GM08714 (cell line): ENCODE data around the gene CCDC71.

ENCODE experiments used
- H3K4me3 ChIP-seq: fragments of 200-500 bp; sonication (Bioruptor generic); 2 replicates; pipeline ENCODE4 v1.5.1; 2014; ENCODE audit warnings: mild to moderate bottlenecking, low read length, inconsistent platforms
- ZNF274 ChIP-seq: IDR thresholded peaks from 2 replicates; pipeline ENCODE4 v1.6.1; 2012; ENCODE audit warnings: mild to moderate bottlenecking, low read depth, low read length

Gene CCDC71

DNA sequence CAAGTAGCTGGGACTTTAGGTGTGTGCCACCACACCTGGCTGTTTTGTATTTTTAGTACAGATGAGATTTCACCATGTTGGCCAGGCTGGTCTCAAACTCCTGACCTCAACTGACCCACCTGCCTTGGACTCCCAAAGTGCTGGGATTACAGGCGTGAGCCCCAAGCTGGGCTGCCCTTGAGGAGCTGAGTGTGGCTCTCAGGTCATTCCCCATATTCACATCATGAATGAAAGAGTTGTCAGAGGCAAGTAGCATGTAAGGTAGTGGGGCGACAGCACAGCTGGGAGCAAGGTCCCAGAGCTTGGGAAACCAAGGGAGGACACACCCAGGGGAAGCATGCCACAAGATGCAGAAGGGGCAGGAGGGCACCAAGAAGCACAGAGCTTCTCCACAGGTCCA lies 4.9 kb downstream of the CCDC71 start:
- no peak for TF ChIP-seq ZNF274
- H3K4me3 ChIP-seq, result no peak overlapping the region

DNA sequence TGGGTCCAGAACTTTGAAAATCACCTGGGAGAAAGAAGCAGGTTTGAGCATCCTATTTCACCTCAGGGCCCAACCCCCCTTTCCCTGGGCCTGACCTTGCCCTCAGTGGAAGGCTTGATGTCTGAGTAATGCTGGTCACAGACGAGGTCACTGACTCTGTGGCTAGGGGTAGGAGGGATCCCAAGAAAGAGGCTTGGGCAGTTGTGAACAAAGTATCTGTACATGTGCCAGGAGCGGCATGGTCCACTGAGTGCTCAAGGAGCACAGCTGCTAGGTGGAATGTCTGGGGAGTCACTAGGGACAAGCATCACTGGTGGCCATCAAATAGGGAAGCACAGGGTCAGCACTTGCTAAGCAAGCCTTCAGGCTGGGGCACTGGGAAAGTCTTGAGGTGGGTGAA lies 7.3 kb downstream of the CCDC71 start:
- no peak for TF ChIP-seq ZNF274

DNA sequence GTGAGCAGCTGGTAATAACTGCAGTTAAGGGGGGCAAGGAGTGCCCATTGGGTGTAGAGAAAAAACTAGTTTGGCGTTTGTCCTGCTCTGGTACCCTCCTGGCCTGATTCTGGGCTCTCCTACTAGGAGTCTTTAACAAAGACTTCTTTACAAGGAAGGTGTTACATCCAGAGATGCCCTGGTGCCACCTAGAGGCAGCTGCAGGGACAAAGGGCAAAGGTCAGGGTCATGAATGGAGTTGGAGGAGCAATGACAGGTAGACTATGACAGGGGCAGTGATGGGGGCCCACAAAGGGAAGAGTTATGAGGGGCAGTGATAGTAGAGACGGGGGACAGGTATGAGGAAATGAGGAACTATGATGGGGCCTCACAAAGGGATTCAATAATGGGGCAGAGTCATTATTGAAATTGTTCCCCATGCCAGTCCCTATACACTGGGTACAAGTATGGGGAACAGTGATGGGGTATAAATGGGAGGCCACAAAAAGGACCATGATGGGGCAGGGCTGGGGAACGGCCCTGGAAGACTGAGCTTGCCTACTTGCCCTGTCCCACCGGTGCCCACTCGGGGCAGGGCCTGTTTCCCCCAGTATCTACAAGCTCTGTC lies 7.9 kb downstream of the CCDC71 start:
- H3K4me3 ChIP-seq, result no peak overlapping the region
- no peak for TF ChIP-seq ZNF274

More for the DNA sequence above, 7.3 kb downstream of the CCDC71 start:
- H3K4me3 ChIP-seq, result no peak overlapping the region

- TF ChIP-seq ZNF274, result no peak
These were observed 8.8 kb downstream of the CCDC71 start for GRCh38 chr3:49157289-49157688.

DNA sequence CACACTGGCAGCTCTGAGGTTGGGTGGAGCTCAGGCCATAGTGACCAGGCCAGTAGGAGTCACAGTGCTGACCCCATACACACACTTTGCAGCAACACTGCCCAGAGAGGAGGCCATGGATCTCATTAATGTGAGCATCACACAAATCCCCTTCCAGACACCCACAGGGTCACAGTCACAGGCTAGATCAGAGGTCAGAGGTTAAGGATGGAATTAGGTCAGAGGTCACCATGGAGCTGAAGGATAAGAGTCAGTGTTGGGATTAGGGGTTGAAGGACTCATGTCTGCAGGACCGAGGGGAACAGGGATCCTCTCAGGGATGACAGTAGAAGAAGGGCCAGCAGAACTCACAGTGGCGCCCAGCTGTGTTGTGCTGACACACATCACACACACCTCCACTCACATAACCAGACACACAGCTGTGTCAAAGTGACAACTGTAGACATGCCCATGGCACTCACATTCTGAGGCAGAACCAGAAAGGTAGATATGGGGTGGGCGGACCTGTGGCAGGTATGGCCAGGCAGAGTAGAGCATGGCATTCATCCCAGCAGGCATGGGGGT lies 12.7 kb downstream of the CCDC71 start:
- no peak overlapping the region for H3K4me3 ChIP-seq
- no peak for TF ChIP-seq ZNF274

More at GRCh38 chr3:49157289-49157688, 8.8 kb downstream of the CCDC71 start:
- no peak overlapping the region for H3K4me3 ChIP-seq

DNA sequence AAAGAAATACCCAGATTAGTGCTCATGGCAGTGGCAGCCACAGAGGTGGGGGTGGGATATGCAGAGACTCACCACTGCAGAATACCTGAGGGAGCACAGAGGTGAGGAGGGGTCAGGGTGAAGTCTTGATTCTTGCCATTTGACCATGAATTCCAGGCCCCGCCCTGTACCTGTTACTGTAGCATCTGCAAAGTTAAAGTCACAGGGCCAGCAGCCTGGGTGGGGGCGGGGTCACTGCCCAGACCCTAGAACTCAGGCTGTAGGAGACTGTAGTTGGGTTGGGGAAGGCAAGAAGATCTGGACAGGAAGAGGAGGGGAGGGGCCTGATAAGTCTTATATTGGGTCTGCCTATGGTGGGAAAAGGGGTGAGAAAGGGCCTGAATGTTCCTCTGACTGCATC lies 14.5 kb downstream of the CCDC71 start:
- TF ChIP-seq ZNF274, result no peak

GRCh38 chr3:49148159-49148558 lies 18.0 kb downstream of the CCDC71 start:
- no peak overlapping the region for H3K4me3 ChIP-seq
- no peak for TF ChIP-seq ZNF274

More for the DNA sequence above, 14.5 kb downstream of the CCDC71 start:
- no peak overlapping the region for H3K4me3 ChIP-seq

DNA sequence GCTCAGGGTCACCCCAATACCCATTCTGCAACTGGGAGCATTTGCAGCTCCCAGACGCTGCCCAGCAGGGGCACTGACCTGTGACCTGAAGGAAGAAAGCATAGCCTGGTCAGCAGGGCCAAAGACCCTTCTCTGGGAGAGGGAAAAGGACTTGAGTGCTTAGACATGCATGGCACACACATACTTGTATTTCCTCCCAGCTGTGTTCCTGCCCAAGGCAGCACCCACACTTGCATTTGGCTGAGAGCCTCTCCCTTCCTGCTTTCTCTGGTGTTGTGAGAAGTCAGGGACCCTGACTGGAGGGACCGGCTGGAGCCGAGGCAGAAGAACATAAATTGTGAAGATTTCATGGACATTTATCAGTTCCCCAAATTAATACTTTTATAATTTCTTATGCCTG lies 26.1 kb downstream of the CCDC71 start:
- no peak overlapping the region for H3K4me3 ChIP-seq
- no peak for TF ChIP-seq ZNF274

- TF ChIP-seq ZNF274, result no peak
- no peak overlapping the region for H3K4me3 ChIP-seq
These were observed 30.6 kb downstream of the CCDC71 start for GRCh38 chr3:49135499-49135898.

- H3K4me3 ChIP-seq, result no peak overlapping the region
- no peak for TF ChIP-seq ZNF274
These were observed 31.5 kb downstream of the CCDC71 start for GRCh38 chr3:49134471-49135265.

DNA sequence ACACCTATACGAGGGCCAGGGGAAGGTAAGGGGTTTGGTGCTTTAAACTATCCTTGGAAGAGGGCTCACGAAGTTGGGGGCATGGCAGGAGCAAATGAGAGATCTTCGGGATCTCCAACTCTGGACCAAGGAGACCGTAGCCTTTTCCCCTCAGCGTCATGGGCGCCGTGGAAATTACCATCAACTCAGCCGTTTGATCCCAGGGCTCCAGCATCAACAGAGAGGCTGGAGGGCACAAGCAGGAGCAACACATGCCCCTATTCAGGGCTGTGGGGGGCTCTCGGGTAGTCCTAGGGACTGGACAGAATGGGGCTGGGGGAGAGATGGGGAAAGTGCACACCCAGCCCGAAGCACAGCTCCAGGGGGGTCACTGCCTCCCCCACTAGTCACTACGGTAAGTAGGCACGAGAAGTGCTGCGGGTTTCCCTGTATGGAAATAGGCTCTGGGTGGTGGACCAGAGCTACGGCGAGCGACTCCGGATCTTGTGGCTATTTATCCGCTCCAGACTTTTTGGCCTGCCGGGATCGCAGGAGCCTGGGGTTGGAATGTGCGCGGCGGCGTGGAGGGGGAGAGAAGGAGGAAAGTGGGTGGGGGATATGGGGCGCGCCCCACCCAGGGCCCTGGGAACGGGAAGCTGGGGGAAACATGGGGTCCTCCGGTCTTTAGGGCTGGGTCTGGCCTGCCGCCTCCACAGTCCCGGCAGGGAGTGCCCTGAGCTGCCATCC lies 32.7 kb downstream of the CCDC71 start:
- no peak for TF ChIP-seq ZNF274
- H3K4me3 ChIP-seq, result no peak overlapping the region

- TF ChIP-seq ZNF274, result no peak
- H3K4me3 ChIP-seq, result no peak within 1 kb of the TSS
These were observed 33.5 kb downstream of the CCDC71 start, which contains the start of gene LAMB2 for GRCh38 chr3:49132437-49133225. TSS of gene LAMB2 (minus strand) at chr3:49133050. CDS start at chr3:49132867, 183 bp downstream.

GRCh38 chr3:49132073-49132436 lies 34.1 kb downstream of the CCDC71 start:
- TF ChIP-seq ZNF274, result no peak
- no peak overlapping the region for H3K4me3 ChIP-seq

DNA sequence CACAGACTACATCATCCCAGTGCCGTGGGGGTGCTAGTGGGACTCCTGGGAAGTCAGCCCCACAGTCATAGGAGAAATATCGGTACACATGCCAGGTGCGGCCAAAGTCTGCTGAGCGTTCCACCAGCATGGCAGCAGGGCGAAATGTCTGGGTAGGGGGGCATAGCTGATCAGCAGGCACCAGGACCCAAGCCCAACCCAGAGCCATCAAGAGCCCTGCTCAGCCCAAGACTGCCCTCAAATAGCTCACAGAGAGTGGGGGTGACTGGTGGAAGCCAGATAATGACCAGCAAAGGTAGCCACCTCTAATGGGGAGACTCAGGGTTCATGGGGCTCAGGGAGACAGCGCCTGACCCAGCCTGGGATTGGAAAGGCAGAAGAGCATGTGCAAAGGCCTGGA lies 34.6 kb downstream of the CCDC71 start:
- H3K4me3 ChIP-seq, result no peak overlapping the region
- no peak for TF ChIP-seq ZNF274
